ENCODE measurements around the gene GNA12.
A peak's percentile ranks its signal among the peaks of the same experiment; 100 is the strongest.

GNA12 gene, protein sequence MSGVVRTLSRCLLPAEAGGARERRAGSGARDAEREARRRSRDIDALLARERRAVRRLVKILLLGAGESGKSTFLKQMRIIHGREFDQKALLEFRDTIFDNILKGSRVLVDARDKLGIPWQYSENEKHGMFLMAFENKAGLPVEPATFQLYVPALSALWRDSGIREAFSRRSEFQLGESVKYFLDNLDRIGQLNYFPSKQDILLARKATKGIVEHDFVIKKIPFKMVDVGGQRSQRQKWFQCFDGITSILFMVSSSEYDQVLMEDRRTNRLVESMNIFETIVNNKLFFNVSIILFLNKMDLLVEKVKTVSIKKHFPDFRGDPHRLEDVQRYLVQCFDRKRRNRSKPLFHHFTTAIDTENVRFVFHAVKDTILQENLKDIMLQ

DNA sequence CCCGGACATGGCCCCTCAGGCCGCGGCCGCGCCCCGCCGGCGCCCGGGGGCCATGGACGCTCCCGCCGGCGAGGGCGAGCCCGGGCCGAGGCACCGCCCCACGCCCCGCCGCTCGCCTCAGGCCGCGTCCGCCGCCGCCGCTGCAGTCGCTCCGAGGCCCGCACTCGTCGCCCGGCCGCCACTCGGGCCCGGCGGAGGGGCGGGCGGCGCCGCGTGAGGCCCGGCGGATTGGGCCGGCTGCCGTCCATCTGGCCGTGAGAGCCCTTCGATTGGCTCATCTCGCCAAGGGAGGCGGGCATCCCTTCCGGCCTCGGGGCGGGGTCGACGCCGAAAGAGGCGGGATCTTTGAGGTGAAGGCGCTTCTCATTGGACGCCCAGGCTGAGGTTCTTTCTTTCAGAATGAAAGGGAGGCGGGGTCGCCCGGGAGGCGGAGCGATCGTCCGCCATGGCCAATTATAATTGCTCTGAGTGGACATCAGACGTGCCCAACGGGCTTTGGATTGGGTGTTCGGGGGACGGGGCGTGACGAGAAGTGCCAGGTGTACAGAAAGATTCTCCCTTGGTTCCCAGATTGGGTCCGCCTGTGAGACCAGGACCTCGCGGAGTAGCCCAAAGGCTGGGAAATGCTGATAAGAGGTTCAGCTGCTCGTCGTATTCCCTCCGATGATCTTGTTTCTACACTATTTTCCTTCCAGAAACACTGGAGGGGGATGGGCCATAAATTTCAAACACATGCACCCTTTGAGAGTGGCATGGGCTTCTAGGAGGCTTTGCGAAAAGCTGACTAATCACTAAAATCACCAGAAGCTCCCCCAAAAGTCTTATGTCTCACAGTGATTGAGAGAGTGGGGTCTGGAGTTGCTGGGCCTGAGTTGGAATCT lies at the start of gene GNA12:
TSS of gene GNA12 (minus strand) at position 156 of the 881 bp plus-strand sequence. CDS start at position 9, 147 bp downstream.
- peak; percentile 96 for DNase-seq (ENCODE audit: low read depth)

DNA sequence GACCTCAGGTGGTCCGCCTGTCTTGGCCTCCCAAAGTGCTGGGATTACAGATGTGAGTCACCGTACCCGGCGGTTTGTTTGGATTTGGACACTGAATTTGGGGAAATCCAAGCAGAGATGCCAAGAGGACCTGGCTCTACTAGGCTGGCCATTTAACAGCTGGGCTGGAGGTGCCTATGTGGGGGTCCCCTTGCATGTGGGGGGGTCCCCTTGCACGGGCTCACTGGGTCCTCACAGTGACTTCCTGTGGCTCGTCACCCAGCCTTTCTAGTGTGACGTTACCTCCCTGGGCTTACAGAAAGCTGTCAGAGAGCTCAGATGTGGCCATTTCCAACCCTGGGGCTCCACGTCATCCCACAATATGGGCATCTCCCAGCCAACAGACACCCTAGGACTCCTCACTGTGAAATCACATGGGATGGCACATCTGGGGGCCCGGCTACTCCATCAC lies 49.3 kb upstream of the GNA12 start:
- no peak for DNase-seq (ENCODE audit: low read depth)

DNA sequence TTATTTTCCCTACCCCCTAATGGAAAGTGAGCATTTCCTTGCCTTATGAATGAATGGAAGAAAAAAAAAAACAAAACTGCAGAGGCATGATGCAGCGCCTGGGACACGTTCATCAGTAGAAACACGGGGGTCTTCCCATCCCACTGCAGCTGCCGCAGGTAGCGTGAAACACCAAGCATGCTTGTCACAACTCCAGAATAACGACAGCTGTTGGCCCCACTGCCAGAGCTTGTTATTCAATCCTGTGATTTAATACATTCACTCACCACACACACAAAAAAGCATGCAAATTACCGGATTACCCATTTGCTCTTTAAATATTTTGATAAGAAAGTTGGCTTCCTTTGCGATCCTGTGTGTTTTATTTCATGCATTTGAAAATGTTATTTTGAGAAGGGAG lies 48.4 kb upstream of the GNA12 start:
- DNase-seq (ENCODE audit: low read depth), result no peak

DNA sequence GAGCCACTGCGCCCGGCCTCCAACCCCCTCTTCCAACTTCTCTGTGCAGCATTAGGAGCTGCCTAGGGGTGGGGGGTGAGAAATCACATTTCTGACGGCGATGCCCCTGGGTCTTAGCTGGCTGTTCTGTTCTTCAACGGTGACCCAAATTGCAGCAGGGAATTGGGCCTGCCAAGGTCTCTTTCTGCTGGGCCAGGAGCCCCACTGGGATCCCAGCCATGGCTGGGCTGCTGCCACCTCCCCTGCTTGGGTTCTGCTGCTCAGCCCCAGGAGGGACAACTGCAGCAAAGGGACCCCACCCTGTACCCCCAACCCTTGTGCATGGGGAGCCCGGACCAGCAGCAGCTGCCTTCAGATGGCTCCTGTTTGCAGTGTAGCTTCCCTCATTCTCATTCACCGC lies 43.7 kb upstream of the GNA12 start:
- DNase-seq (ENCODE audit: low read depth), result no peak

DNA sequence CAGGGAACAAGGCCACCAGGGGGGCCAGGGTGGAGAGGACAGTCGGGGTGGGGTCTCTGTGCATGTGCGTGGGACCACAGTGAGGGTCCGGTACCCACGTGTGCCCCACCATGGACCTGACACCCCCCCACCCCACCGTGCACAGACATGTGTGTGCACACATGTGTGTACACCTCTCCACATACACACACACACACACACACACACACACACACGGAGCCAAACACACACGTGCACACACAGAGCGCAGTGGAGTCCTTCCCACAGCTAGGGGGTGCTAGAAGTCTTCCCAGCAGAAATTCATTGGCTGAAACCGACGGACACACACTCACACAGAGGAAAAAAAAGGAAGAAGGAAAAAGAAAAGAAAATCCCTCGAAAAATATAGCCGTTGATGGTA lies 42.8 kb upstream of the GNA12 start:
- DNase-seq (ENCODE audit: low read depth), result no peak

DNA sequence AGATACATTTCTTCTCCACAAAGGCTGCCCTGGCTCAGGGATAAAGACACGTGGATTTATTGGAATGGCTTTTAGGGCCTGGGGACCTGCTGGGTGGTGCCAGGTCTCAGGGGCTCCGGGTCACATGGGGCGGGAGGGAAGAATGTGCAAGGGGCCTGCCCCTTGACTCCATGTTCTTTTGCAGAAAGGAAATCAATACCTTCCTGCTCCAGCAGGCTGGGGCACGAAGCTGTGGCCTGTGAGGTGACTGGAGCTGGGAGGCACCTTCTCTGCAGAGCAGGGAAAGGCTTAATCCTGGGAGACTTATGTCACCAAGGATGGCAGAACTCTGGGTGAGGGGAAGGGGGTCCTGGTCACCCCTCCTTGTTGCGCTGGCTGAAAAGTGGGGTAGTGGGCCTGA lies 42.3 kb upstream of the GNA12 start:
- no peak for DNase-seq (ENCODE audit: low read depth)

DNA sequence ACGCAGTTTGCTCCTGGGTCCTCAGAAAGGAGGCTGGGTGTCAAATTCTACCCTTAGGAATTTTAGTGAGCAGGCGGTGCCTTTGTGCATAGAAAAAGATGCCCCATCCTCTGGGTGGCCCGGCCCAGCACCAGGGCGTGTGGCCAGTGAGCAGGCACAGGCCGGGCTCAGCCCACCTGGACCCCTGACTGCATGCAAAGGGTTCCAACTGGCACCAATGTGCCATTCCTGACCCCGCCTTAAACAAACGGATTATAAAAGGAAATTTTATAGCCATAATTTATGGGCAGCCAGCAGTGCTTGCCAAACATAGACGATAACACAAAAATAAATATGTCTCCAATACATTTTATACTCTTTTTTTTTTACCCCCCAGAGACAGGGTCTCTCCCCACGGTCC lies 40.1 kb upstream of the GNA12 start:
- DNase-seq (ENCODE audit: low read depth), result no peak

DNA sequence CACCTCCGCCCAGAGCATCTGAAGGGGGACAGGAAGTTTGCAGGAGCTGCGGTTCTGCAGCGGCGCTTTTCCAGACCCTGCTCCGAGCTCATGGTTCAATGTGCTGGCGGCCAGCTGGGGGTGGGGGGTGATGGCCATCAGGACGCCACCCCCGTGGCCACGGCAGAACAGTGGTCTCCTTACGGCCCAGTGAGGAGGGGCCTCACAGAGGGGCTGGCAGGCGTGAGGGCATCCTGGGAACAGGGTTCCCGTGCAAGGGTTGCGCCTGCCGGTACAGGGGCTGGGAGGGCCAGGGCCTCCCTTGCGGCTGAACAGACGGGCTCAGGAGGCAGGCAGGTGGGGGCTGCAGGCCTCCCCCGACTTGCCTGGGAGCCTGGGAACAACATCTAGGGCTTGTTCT lies 39.0 kb upstream of the GNA12 start:
- no peak for DNase-seq (ENCODE audit: low read depth)

DNA sequence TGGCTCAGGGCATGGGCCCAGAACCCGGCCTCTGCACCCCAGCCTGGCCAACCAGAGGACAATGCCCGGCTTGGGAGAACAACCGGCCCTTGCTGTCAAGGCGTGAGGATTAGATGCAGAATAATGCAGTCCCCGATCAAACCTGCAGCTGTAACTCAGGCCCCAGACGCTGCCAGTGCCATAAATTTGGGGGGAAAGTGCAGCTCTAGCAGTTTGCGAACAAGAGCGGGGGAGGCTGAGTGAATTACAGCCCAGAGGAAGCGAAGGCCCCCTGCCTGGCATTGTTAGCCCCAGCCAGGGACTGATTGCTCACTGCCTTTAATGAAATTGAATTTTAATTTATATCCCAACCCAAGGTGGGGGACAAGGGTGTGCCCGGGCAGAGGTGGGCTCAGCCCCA lies 38.0 kb upstream of the GNA12 start:
- DNase-seq (ENCODE audit: low read depth), result no peak

DNA sequence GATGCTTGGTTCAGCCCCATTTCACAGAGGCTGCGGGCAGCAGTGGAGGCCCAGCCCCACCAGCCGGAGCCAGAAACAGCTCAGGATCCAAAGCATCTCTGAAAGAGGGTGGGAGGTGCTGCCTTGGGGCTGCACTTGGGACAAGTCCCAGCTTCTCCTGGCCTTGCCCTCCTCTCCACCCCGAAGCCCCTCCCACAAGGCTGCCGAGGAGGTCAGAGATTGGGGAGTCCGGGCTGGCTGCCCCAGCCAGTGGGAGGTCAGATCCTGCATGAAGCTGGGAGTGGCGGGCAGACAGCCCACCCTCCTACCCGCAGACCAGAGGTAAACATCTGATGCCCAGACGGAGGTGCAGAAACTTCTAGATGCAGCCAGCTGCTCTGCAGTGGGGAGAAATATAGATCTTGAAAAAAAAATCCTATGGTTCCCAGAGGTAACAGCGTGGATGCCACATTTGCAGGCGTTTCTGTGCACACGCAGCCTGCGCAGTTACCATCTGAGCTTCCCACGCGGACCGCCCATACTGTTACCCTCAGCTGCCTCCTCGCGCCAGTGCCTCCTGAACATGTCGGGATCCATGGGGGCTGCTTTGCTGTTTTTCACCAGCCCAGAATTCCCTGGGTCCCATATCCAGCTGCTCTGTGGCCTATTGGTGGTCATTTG lies 36.9 kb upstream of the GNA12 start:
- DNase-seq (ENCODE audit: low read depth), result no peak

DNA sequence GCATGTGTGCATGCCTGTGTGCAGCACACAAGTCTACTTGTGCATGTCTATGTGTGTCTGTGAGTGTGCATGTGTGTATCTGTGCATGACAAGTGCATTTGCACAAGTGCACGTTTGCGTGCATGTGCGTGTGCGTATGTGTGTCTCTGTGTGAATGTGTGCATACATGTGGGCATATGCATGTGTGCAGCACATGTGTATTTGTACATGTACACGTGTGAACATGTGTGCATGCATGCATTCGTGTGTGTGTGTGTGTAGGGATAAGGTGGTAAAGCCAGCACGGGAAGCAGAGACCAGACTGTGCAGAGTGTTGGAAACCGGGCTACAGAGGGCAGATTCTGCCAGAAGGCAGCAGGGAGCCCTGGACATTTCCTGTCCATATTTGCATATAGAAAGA lies 35.9 kb upstream of the GNA12 start:
- DNase-seq (ENCODE audit: low read depth), result no peak

DNA sequence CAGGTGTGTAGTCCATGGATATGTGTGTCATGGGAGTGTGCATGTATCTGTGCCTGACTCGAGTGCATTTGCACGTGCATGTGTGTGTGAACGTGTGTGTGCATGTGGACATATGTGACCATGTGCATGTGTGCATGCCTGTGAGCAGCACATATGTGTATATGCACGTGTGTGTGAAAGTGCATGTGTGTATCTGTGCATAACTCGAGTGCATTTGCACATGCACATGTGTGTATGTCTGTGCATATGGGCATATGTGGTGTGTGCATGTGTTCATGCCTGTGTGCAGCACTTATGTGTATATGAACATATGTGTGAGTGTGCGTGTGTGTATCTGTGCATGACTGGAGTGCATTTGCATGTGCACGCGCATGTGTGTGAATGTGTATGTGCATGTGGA lies 35.2 kb upstream of the GNA12 start:
- DNase-seq (ENCODE audit: low read depth), result no peak

DNA sequence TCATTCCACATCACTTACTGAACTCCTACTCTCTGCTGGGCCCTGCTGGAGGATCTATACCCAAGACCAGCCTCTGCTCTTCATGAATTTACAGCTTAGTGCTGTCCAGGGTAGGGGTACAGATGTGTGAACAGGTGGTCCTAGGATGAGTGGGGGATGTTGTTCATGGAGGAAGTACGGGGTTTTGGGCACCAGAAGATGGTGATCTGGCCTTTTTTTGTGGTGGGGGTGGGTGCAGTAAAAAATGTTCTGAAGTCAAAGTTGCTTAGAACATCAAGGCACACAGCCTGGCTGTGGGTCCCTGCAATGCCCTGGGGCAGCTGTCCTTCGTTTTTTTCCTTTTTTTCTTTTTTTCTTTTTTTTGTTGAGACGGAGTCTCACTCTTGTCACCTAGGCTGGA lies 34.2 kb upstream of the GNA12 start:
- no peak for DNase-seq (ENCODE audit: low read depth)

DNA sequence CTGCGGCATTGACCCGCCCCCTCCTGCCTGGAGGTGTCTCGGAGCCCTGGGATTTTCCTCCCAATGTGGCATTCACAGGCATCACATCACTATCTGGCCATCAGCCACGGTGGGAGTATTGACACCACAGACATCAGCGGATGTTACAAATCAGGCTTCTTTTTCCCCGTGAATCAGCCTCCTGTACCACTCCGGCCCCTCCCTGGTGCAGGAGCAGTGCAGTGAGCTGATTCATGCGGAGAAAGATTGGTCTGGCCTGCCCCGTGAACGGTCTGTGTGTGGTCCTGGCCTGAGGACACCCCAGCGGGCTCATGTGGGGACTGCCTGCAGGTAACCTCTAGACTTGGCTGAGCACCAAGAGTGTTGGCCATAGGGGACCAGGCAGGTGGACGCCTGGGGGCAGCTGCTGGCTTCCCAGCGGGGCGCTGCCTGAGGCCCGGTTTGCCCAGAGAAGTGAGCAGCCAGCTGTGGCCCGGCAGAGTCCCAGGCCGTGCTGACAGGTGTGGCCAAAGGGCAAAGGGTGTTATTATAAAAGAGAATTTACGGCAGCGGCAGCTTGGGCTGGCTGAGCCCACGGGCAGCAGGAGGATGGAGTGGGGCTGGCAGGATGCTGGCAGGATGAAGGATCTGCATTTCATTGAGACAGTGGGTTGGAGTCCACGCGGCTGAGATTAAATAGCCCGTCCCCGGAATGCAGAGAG lies 32.1 kb upstream of the GNA12 start:
- no peak for DNase-seq (ENCODE audit: low read depth)

DNA sequence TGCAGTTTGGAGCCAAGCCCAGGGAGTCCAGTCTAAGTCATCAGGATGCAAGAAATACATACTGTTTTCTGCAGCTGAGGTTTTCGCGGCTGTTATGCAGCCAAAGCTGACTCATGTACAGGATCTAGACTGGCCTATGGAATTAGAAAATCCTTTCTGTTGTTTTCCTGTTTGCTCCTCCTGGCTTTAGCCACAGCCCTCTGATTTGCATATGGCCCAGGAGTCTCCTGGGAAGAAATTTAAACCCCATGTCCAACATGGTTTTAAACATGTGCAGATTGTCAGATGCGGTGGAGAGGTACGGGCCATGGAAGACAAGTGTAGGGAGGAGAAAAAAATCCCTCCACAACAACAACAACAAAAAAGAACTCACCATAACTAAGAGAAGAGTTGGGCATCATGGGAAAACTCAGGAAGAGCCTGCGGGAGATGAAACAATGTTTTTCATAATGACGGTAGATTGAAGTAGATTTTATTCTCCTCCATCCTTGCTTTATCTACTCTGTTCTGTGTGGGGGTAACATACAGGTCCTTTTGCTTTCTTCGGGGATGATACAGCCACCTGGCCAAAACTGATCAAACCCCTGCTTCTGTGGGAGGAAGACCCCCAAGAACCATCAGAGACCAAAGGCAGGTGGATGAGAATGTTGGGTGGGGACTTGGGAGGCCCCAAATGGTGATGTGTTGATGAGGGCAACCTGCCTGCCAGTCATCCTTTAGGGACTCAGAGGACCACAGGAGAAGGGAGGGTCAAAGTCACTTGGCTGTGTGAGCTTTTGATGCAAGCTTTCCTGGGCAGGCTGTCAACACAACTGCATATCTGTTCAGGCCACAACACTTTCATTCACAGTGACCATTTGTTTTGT lies 29.8 kb upstream of the GNA12 start:
- no peak for DNase-seq (ENCODE audit: low read depth)

DNA sequence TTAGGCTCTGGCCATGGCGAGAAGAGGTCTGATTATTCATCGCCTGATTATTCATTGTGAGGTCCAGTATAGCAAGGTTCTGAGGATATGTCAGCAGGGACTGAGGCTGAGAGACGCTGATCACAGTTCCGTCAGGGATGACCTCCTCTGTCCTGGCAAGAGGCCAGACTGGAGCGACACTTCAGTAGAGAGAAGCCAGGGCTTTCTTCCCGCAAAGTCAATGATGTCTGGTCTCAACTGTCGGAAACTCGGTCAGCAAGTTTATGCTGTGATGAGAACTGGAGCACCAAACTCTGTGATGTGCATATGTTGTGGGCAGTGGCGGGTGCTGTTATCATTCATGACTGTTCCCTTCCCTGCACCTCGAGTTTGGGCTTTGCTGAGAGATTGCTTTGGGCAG lies 29.0 kb upstream of the GNA12 start:
- DNase-seq (ENCODE audit: low read depth), result no peak

DNA sequence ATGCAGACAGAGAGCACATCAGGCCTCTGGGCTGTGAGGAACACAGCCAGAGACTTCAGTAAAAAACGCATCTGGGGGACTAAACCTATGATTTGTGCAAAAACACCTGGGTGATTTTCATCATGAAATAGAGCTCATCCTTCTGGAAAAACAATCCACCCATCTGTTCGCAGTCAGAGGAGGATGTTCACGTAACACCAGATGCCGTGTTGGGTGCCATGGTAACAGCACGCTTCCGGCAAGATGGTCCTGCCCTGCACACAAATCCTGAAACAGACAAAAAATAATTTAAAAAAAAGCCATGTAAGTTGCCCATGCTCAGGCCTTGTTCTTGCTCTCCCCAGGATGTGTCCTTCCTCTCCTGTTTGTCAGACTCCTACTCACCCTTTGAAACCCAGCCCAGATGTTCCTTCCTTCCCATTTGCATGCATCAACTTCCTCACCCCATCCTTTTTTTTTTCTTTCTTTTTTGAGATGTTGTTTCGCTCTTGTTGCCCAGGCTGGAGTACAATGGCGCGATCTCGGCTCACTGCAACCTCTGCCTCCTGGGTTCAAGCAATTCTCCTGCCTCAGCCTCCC lies 28.3 kb upstream of the GNA12 start:
- no peak for DNase-seq (ENCODE audit: low read depth)

DNA sequence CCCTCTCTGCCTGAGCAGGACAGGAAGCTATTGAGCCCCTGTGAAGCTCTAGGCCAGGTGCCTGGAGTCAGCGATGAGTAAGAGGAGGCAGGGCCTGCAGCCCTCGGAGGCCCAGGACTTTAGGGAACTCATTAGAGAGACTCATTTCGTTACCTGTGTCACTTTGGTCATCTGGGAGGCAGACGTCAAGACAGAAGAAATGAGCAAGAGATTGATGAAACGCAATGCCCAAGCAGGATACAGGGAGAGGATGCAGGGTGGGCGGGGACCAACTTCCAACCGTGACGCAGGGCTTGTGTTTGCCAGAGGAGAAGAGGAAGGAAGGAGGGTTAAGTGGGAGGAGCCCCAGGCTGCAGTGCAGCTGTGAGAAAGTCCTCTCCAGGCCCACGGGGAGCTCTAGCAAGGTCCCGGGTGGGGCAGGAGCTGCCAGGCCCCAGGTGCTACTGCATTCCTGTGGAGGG lies 26.4 kb upstream of the GNA12 start:
- DNase-seq (ENCODE audit: low read depth), result peak; percentile 27

DNA sequence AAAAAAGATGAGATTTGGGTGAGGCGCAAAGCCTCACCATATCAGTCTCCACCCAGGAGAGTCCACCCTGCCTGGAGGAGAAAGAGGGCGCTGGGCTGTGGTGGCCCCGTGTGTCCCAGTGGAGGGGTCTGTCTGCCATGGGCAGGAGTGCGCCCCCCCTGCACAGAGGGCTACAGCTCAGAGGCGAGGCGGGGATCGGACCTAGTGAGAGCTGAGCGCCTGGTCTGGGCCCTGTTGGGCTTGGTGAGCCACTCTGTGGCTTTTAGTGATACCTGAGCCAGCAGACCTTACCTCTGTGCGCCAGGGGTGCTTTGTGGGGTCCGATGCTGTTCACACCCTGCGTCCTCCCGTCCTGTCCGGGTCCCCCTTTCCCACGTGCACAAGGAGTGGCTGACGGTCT lies 25.9 kb upstream of the GNA12 start:
- DNase-seq (ENCODE audit: low read depth), result no peak

DNA sequence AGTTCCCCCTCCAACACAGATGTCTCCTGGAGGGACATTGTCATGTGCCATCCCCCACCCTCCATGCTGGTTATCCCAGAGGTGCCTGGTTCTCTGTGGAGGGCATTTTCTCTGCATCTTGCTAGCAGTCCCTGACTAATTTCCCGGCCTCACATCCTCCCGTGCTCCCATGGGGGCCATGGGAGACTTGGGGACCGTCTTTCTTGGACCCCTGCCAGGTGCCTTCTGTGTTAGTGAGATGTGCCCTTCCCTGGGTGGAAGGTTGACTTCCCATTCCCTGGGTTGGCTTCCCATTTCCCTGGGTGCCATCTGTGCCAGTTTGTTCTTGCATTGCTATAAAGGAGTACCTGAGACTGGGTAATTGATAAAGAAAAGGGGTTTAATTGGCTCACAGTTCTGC lies 22.5 kb upstream of the GNA12 start:
- no peak for DNase-seq (ENCODE audit: low read depth)
